GM21786 (cell line): ENCODE data around the gene SSC5D.

Experiments
- ATAC-seq: cut with Tn5 transposase; IDR thresholded peaks from one replicate; pipeline ENCODE4 v1.9.1; 2021; ENCODE audit not compliant: unreplicated experiment

The SSC5D gene

GRCh38 chr19:55472463-55472862, 15.8 kb upstream of the SSC5D start:
- ATAC-seq: no peak

- ATAC-seq: no peak
These were observed 14.8 kb upstream of the SSC5D start for GRCh38 chr19:55473225-55474012.

- no peak for ATAC-seq
These were observed 13.7 kb upstream of the SSC5D start for GRCh38 chr19:55474269-55475265.

DNA sequence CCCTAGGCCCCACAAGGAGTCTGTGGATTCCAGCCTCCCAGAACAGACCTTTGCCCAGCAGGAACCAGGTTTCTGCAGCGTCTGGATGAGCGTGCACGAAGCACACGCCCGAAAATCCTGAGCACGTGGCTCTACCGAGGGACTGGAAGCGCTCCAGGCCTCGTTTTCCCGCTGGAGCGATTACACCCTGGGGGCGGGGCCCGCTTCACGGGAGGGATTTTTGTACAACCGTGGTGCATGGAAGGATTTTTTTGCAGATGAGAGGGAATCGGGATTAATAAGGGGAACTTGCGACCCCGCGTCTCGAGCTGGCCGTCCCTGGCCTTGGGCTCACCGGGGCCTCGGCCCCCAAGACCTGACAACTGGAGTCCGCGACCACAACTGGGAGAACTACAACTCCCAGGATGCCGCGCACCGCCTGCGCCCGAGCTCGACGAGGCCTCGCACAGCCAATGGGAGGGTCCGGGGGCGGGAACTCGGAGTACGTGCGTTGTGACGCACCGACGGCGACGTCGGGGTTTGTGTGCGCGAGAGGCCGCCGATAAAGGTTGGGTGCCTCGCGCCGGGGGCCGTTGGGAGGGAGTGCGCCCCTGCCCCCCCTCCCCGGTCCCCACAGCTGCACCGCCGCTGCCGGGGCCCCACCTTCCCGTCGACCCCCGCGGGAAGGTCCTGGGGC, 12.0 kb upstream of the SSC5D start, which contains the start of gene ZNF628:
ZNF628 (plus strand) TSS at position 518 of the 676 bp plus-strand sequence. CDS start 3,294 bp downstream, outside the sequence.
- ATAC-seq: peak; percentile 83

DNA sequence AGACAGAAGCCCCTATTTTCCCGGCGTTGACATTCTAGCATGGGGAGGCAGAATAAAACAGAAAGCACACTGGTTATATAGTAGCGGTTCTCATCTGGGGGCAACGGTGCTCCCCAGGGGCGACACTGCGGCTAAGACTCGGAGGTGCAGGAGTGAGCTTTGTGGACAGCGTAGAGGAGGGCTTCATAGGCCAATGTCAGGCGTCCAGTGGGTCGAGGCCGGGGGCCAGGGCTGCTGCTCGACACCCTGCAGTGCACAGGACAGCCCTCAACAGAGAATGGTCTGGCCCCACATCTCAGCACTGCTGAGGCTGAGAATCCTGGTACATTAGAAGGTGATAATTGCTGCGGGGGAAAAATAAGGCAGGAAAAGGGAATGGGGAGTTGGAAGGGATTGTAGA, 10.3 kb upstream of the SSC5D start:
- no peak for ATAC-seq

GRCh38 chr19:55478364-55478763, 9.9 kb upstream of the SSC5D start:
- no peak for ATAC-seq

DNA sequence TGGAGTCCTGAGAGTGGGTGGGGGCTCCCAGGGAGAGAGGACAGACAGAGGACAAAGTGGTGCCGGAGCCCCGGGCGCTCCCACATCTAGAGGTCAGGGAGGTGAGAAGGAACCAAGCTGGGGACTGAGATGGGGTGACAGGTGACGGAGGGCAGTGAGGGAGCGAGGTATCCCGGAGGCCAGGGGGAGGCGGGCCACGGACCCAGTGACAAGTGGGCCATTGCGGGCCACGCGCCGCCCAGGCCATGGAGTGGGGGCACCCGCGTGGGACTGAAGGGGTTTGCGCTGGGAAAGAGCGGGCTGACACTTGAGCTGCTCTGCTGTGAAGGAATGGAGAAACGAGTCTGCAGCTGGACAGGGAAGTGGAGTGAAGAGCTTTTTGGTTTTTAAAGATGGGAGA, 9.2 kb upstream of the SSC5D start:
- no peak for ATAC-seq

GRCh38 chr19:55479451-55480230, 8.6 kb upstream of the SSC5D start:
- no peak for ATAC-seq

DNA sequence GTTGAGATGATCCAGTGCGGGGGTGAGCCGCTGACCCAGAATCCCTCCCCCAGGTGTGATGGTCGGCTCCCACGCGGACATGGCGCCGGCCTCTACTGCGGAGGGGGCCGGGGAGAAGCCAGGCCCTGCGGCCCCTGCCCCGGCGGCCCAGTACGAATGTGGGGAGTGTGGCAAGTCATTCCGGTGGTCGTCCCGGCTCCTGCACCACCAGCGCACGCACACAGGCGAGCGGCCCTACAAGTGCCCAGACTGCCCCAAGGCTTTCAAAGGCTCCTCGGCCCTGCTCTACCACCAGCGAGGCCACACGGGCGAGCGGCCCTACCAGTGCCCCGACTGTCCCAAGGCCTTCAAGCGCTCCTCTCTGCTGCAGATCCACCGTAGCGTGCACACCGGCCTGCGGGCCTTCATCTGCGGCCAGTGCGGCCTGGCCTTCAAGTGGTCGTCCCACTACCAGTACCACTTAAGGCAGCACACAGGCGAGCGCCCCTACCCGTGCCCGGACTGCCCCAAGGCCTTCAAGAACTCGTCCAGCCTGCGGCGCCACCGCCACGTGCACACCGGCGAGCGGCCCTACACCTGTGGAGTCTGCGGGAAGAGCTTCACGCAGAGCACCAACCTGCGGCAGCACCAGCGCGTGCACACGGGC, 7.0 kb upstream of the SSC5D start:
- ATAC-seq: no peak

- ATAC-seq: no peak
These were observed 6.5 kb upstream of the SSC5D start for GRCh38 chr19:55481794-55482155.

DNA sequence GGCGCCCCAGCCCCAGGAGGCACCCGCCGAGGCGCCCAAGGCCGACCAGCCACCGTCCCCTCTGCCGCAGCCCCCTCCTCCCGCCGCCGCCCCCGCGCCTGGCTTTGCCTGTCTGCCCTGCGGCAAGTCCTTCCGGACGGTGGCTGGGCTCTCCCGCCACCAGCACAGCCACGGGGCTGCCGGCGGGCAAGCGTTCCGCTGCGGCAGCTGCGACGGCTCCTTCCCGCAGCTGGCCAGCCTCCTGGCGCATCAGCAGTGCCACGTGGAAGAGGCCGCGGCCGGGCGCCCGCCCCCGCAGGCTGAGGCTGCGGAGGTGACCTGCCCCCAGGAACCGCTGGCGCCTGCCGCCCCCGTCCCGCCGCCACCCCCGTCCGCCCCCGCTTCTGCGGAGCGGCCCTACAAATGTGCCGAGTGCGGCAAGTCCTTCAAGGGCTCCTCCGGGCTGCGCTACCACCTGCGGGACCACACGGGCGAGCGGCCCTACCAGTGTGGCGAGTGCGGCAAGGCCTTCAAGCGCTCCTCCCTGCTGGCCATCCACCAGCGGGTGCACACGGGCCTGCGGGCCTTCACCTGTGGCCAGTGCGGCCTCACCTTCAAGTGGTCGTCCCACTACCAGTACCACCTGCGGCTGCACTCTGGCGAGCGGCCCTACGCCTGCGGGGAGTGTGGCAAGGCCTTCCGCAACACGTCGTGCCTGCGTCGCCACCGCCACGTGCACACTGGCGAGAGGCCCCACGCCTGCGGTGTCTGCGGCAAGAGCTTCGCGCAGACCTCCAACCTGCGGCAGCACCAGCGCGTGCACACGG, 5.9 kb upstream of the SSC5D start:
- ATAC-seq: no peak

DNA sequence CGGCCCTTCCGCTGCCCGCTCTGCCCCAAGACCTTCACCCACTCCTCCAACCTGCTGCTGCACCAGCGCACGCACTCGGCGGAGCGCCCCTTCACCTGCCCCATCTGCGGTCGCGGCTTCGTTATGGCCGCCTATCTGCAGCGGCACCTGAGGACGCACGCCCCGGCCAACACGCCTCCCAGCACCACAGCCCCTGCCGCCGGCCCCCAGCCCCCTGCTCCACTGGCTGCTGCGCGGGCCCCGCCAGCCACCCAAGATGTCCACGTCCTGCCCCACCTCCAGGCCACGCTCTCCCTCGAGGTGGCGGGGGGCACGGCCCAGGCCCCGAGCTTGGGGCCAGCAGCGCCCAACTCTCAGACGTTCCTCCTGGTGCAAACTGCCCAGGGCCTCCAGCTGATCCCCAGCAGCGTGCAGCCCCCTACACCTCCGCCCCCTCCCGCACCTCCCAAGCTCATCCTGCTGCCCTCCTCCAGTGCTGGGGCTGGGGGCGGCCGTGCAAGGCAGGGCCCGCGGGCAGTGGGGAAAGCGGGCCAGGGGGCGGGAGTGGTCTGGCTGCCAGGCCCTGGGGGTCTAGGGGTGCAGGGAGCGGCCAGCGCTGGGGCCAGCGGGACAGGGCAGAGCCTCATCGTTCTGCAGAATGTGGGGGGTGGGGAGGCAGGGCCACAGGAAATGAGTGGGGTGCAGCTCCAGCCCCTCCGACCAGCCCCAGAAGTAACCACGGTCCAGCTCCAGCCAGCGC, 5.1 kb upstream of the SSC5D start:
- ATAC-seq: no peak

GRCh38 chr19:55483706-55484592, 4.3 kb upstream of the SSC5D start:
- ATAC-seq: no peak

- no peak for ATAC-seq
These were observed 3.4 kb upstream of the SSC5D start, which contains the start of gene NAT14 for GRCh38 chr19:55484593-55485438. Gene NAT14 (plus strand): TSS chr19:55485188. CDS start chr19:55485709, 521 bp downstream.

- no peak for ATAC-seq
These were observed 2.7 kb upstream of the SSC5D start for GRCh38 chr19:55485439-55486011.
